Omental fat pad (tissue), 4 donors: Measurements from ENCODE around the gene CPT1A. TPM values are rescaled to one million over a fixed set of nuclear protein-coding genes. Genes with fewer than 3 reads are reported as not detected.

Experiments used
- ATAC-seq: fragments of 150-250 bp; one replicate; pipeline ENCODE4 v1.9.1; 2016; ENCODE audit warnings: mild to moderate bottlenecking, moderate library complexity; ENCODE audit not compliant: low FRiP score
- DNase-seq: peaks from one replicate; pipeline ENCODE4 v3.0.0-alpha.2; 2019; ENCODE audit warnings: low spot score
- CTCF ChIP-seq, 3 donors: fragments of 450-650 bp; IDR thresholded peaks; one replicate each; pipeline ENCODE4 v1.5.1; 2016 to 2017; ENCODE audit warnings: antibody characterized with exemption in 3 of 3, mild to moderate bottlenecking in 3 of 3, moderate library complexity in 2 of 3
- total RNA-seq, 4 donors: library from RNA; depleted of rRNA; stranded (reverse); fragments of >200 nt; gene quantifications; one replicate each; pipeline ENCODE4 v1.1.0, GENCODE V29; 2016

Gene CPT1A
- total RNA-seq, 4 donors from 2014 or later, result 36.1 to 54.9 (median 48.2) TPM

GRCh38 chr11:68837583-68838571 is 3.8 kb downstream of the CPT1A start:
- DNase-seq (no peak), ATAC-seq (no peak)
- no peak for TF ChIP-seq CTCF (IDR thresholded peaks at IDR 0.05)

- no peak for TF ChIP-seq CTCF (IDR thresholded peaks at IDR 0.05)
- DNase-seq, result no peak
- ATAC-seq, result no peak
Observed at GRCh38 chr11:68835749-68836148, 6.0 kb downstream of the CPT1A start.

- DNase-seq (no peak), ATAC-seq (no peak)
- no peak for TF ChIP-seq CTCF (IDR thresholded peaks at IDR 0.05)
Observed at GRCh38 chr11:68835328-68835727, 6.4 kb downstream of the CPT1A start.

- ATAC-seq, result no peak
- no peak for TF ChIP-seq CTCF (IDR thresholded peaks at IDR 0.05)
- DNase-seq, result no peak
Observed at GRCh38 chr11:68832476-68833181, 9.1 kb downstream of the CPT1A start.

GRCh38 chr11:68831124-68831523 is 10.6 kb downstream of the CPT1A start:
- TF ChIP-seq CTCF (IDR thresholded peaks at IDR 0.05), result no peak
- ATAC-seq (no peak), DNase-seq (no peak)

- DNase-seq (no peak), ATAC-seq (no peak)
- TF ChIP-seq CTCF (IDR thresholded peaks at IDR 0.05), result no peak
Observed at GRCh38 chr11:68829581-68829980, 12.1 kb downstream of the CPT1A start.
